ENCODE data around the gene STXBP5. TPM values are rescaled to one million over a fixed set of nuclear protein-coding genes. Genes with fewer than 3 reads are reported as not detected.

The STXBP5 gene
- total and polyA plus RNA-seq, 4 donors, result 1.9 to 8.9 (median 4.8) TPM

GRCh38 chr6:147366290-147366689, 162.1 kb downstream of the STXBP5 start:
- Histone ChIP-seq H3K36me3 (ENCODE audit: control insufficient read depth in 4 of 4, insufficient read depth in 3 of 4, low read depth in 1 of 4, low read length in 3 of 4) (peaks cover 0 to 3% (median 1%) of the 10 kb centered on the region in 4 donors), H3K9ac (ENCODE audit: low read depth in 1 of 2, low read length in 2 of 2) (no peak overlapping the region), H3K9me3 (ENCODE audit: control insufficient read depth in 4 of 4, low read length in 3 of 4) (no peaks in the 10 kb centered on the region), H3K27ac (ENCODE audit: low read depth in 1 of 2, low read length in 2 of 2) (no peak overlapping the region), H3K4me3 (ENCODE audit: low read depth in 1 of 3, low read length in 3 of 3) (no peak overlapping the region), H3K27me3 (ENCODE audit: control insufficient read depth in 4 of 4, insufficient read depth in 4 of 4, low read length in 3 of 4) (no peaks in the 10 kb centered on the region), H3K4me1 (ENCODE audit: control insufficient read depth in 4 of 4, insufficient read depth in 4 of 4, low read length in 3 of 4) (no peaks in the 10 kb centered on the region)
- TF ChIP-seq TAF1 (conservative IDR thresholded peaks at IDR 0.05), result no peak
- no peak for TF ChIP-seq JUND (IDR thresholded peaks at IDR 0.05)
- TF ChIP-seq, protein P1, sequence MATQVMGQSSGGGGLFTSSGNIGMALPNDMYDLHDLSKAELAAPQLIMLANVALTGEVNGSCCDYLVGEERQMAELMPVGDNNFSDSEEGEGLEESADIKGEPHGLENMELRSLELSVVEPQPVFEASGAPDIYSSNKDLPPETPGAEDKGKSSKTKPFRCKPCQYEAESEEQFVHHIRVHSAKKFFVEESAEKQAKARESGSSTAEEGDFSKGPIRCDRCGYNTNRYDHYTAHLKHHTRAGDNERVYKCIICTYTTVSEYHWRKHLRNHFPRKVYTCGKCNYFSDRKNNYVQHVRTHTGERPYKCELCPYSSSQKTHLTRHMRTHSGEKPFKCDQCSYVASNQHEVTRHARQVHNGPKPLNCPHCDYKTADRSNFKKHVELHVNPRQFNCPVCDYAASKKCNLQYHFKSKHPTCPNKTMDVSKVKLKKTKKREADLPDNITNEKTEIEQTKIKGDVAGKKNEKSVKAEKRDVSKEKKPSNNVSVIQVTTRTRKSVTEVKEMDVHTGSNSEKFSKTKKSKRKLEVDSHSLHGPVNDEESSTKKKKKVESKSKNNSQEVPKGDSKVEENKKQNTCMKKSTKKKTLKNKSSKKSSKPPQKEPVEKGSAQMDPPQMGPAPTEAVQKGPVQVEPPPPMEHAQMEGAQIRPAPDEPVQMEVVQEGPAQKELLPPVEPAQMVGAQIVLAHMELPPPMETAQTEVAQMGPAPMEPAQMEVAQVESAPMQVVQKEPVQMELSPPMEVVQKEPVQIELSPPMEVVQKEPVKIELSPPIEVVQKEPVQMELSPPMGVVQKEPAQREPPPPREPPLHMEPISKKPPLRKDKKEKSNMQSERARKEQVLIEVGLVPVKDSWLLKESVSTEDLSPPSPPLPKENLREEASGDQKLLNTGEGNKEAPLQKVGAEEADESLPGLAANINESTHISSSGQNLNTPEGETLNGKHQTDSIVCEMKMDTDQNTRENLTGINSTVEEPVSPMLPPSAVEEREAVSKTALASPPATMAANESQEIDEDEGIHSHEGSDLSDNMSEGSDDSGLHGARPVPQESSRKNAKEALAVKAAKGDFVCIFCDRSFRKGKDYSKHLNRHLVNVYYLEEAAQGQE (IDR thresholded peaks at IDR 0.05), result no peak
- TF ChIP-seq HNF4A (conservative IDR thresholded peaks at IDR 0.05), result no peak
- no peak for TF ChIP-seq ATF3 (IDR thresholded peaks at IDR 0.05)
- no peak for TF ChIP-seq YY1 (IDR thresholded peaks at IDR 0.05)
- no peak for TF ChIP-seq HNF4G (IDR thresholded peaks at IDR 0.05)
- no peak for TF ChIP-seq FOXA1 (IDR thresholded peaks at IDR 0.05)
- no peak for TF ChIP-seq CTCF (IDR thresholded peaks at IDR 0.05; ENCODE audit: low read depth, low read length, missing input control)
- TF ChIP-seq ZBTB33 (IDR thresholded peaks at IDR 0.05), result no peak
- TF ChIP-seq SP1 (IDR thresholded peaks at IDR 0.05), result no peak
- TF ChIP-seq FOXA2 (IDR thresholded peaks at IDR 0.05), result no peak
- no peak for TF ChIP-seq GABPA (IDR thresholded peaks at IDR 0.05 in 1 of 2, conservative IDR thresholded peaks at IDR 0.05 in 1 of 2)
- no peak for TF ChIP-seq EGR1 (IDR thresholded peaks at IDR 0.05; ENCODE audit: low read depth in 2 of 2)
- DNase-seq (ENCODE audit: low spot score), result no peak

GRCh38 chr6:147371325-147371724, 167.1 kb downstream of the STXBP5 start:
- DNase-seq (ENCODE audit: low spot score), result no peak
- no peaks in the 10 kb centered on the region for H3K27me3 ChIP-seq (ENCODE audit: control insufficient read depth in 4 of 4, insufficient read depth in 4 of 4, low read length in 3 of 4)
- H3K4me1 ChIP-seq (ENCODE audit: control insufficient read depth in 4 of 4, insufficient read depth in 4 of 4, low read length in 3 of 4), result no peaks in the 10 kb centered on the region
- H3K36me3 ChIP-seq (ENCODE audit: control insufficient read depth in 4 of 4, insufficient read depth in 3 of 4, low read depth in 1 of 4, low read length in 3 of 4), result no peaks in the 10 kb centered on the region
- H3K27ac ChIP-seq (ENCODE audit: low read depth in 1 of 2, low read length in 2 of 2), result no peak overlapping the region
- no peaks in the 10 kb centered on the region for H3K9me3 ChIP-seq (ENCODE audit: control insufficient read depth in 4 of 4, low read length in 3 of 4)
- no peak overlapping the region for H3K9ac ChIP-seq (ENCODE audit: low read depth in 1 of 2, low read length in 2 of 2)
- H3K4me3 ChIP-seq (ENCODE audit: low read depth in 1 of 3, low read length in 3 of 3), result no peak overlapping the region
- TF ChIP-seq RXRA (IDR thresholded peaks at IDR 0.05) (no peak), SP1 (IDR thresholded peaks at IDR 0.05) (no peak), CTCF (IDR thresholded peaks at IDR 0.05; ENCODE audit: low read depth, low read length, missing input control) (no peak), NR2F2 (IDR thresholded peaks at IDR 0.05) (no peak), ZBTB33 (IDR thresholded peaks at IDR 0.05) (no peak), JUND (IDR thresholded peaks at IDR 0.05) (no peak), EGR1 (IDR thresholded peaks at IDR 0.05; ENCODE audit: low read depth in 2 of 2) (no peak)
- TF ChIP-seq, protein P1 (IDR thresholded peaks at IDR 0.05), result no peak

Measured in liver (tissue), 9 donors.